Measurements from ENCODE around the gene VSX2.

Gene VSX2

DNA sequence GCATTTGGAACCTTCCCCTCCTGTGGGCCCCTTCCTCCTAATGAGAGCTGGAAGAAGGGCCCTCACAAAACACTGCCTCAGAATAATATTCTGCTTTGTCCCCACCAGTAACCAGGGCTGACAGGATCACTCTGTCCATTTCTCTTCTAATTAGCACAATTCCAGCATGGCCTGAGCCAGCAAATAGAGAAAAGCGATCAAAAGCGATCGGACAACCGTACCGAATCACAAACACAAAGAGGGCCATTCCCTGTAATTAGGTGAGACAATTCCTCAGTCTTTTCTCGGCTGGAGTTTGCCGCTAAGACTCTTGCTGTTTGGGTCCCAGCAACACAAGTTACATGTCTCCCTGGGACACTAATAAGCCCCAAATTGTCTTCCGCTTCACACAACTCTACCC, 35.6 kb upstream of the VSX2 start:
- H3K9me3 ChIP-seq (ENCODE audit: insufficient read depth, low read length), result no peaks in the 10 kb centered on the region
- no peak for DNase-seq (ENCODE audit: low read depth, low spot score)
- no peak for TF ChIP-seq YY1 (IDR thresholded peaks at IDR 0.05; ENCODE audit: insufficient read depth, insufficient read length)
- no peak for TF ChIP-seq ZNF274 (IDR thresholded peaks at IDR 0.05; ENCODE audit: low read depth, low read length)
- no peak for TF ChIP-seq SUZ12 (IDR thresholded peaks at IDR 0.05; ENCODE audit: extremely low read depth, insufficient read depth, insufficient read length)

DNA sequence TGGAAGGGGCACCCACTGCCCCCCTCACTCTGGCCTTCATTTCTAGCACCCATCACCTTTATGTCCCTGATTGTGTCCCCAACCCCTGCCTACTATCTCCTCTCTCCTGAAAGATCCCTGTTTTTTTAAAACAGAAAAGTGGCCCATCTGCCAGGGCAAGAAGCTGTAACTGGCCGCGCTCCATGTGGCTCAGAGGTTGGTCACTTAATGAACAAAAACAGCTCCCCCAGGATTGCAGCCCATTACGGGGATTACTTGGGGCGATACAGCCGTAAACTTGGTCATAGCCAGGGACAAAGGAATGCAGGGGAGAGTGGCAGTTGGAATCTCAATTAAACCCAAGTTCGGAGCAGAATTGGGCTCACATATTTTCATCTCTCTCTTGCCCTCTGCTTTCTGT, 34.8 kb upstream of the VSX2 start:
- no peak for TF ChIP-seq YY1 (IDR thresholded peaks at IDR 0.05; ENCODE audit: insufficient read depth, insufficient read length)
- no peak for TF ChIP-seq ZNF274 (IDR thresholded peaks at IDR 0.05; ENCODE audit: low read depth, low read length)
- no peak for TF ChIP-seq SUZ12 (IDR thresholded peaks at IDR 0.05; ENCODE audit: extremely low read depth, insufficient read depth, insufficient read length)
- Histone ChIP-seq H3K27me3 (ENCODE audit: insufficient read depth, insufficient read length) (no peaks in the 10 kb centered on the region), H3K9me3 (ENCODE audit: insufficient read depth, low read length) (no peaks in the 10 kb centered on the region), H3K4me3 (ENCODE audit: insufficient read length, low read depth) (no peak overlapping the region), H3K9ac (ENCODE audit: insufficient read length, low read depth) (no peak overlapping the region), H3K4me1 (ENCODE audit: insufficient read depth, insufficient read length) (no peaks in the 10 kb centered on the region), H3K36me3 (ENCODE audit: insufficient read depth, insufficient read length, low read length) (peaks cover 11% of the 10 kb centered on the region)
- no peak for DNase-seq (ENCODE audit: low read depth, low spot score)

More for the DNA sequence above, 35.6 kb upstream of the VSX2 start:
- Histone ChIP-seq H3K4me3 (ENCODE audit: insufficient read length, low read depth) (no peak overlapping the region), H3K9ac (ENCODE audit: insufficient read length, low read depth) (no peak overlapping the region), H3K36me3 (ENCODE audit: insufficient read depth, insufficient read length, low read length) (peaks cover 18% of the 10 kb centered on the region), H3K4me1 (ENCODE audit: insufficient read depth, insufficient read length) (no peaks in the 10 kb centered on the region), H3K27me3 (ENCODE audit: insufficient read depth, insufficient read length) (no peaks in the 10 kb centered on the region)

DNA sequence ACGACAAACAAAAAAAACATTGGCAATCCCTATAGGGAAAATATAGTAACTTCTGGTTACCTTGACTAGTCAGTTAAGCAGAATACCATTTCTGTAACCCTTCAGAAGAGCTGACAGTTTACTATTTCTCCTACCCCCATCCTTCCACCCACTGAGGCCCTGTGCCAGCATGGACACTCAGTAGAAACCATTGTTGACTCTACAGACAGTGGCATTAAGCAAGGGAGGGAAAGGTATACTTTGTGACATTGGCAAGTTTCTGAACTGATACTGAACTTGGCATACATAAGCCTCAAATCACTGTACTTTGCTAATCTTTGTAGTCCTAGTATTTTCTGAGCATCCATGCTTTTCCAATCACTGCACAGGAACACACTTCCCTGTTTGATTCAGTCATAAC, 33.4 kb upstream of the VSX2 start:
- no peak for TF ChIP-seq ZNF274 (IDR thresholded peaks at IDR 0.05; ENCODE audit: low read depth, low read length)
- TF ChIP-seq YY1 (IDR thresholded peaks at IDR 0.05; ENCODE audit: insufficient read depth, insufficient read length), result no peak
- no peak for TF ChIP-seq SUZ12 (IDR thresholded peaks at IDR 0.05; ENCODE audit: extremely low read depth, insufficient read depth, insufficient read length)

DNA sequence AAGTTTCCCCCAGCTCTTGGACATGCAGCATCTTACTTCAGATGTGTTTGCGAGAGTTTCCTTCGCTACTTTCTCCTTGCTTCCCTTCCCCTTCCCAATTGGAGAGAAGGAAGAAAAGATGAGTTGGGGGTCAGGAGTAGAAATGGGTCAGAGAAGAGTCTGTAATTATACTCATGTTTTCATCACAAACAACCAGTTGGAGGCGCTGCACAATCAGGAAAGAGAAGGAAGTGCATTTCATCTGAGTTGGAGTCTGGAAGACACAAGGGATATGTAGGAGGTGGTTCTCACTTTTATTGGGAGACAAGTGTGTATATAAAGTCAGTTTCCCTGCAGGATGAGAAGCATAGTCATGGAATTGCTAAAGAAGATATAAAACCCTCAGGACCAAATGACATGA, 31.3 kb upstream of the VSX2 start:
- H3K4me1 ChIP-seq (ENCODE audit: insufficient read depth, insufficient read length), result no peaks in the 10 kb centered on the region
- no peak overlapping the region for H3K9ac ChIP-seq (ENCODE audit: insufficient read length, low read depth)
- no peak for DNase-seq (ENCODE audit: low read depth, low spot score)
- H3K36me3 ChIP-seq (ENCODE audit: insufficient read depth, insufficient read length, low read length), result peaks cover 5% of the 10 kb centered on the region
- TF ChIP-seq YY1 (IDR thresholded peaks at IDR 0.05; ENCODE audit: insufficient read depth, insufficient read length), result no peak
- no peak for TF ChIP-seq ZNF274 (IDR thresholded peaks at IDR 0.05; ENCODE audit: low read depth, low read length)
- no peak for TF ChIP-seq SUZ12 (IDR thresholded peaks at IDR 0.05; ENCODE audit: extremely low read depth, insufficient read depth, insufficient read length)
- no peaks in the 10 kb centered on the region for H3K9me3 ChIP-seq (ENCODE audit: insufficient read depth, low read length)
- no peaks in the 10 kb centered on the region for H3K27me3 ChIP-seq (ENCODE audit: insufficient read depth, insufficient read length)
- H3K4me3 ChIP-seq (ENCODE audit: insufficient read length, low read depth), result no peak overlapping the region

More for the DNA sequence above, 33.4 kb upstream of the VSX2 start:
- Histone ChIP-seq H3K4me3 (ENCODE audit: insufficient read length, low read depth) (no peak overlapping the region), H3K9me3 (ENCODE audit: insufficient read depth, low read length) (no peaks in the 10 kb centered on the region), H3K9ac (ENCODE audit: insufficient read length, low read depth) (no peak overlapping the region), H3K27me3 (ENCODE audit: insufficient read depth, insufficient read length) (no peaks in the 10 kb centered on the region), H3K36me3 (ENCODE audit: insufficient read depth, insufficient read length, low read length) (peaks cover 5% of the 10 kb centered on the region), H3K4me1 (ENCODE audit: insufficient read depth, insufficient read length) (no peaks in the 10 kb centered on the region)
- DNase-seq (ENCODE audit: low read depth, low spot score), result no peak

DNA sequence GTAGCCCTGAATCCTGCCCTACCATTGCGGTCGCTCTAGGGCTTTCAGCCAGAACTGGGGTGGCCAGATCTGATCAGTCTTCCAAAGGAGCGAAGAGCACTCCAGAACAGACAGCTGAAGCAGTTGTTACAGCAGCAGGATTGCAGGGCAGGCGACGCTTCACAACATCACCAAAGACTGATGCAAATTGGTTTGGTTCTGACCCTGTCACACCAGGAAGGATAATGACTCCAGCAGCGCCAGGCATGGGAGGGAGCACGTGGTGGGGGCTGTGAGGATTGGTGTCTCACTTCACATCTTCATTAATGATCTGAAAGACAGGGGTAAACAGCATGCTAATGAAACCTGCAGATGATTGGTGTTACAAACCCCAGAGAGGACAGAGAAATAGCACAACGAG, 30.6 kb upstream of the VSX2 start:
- no peaks in the 10 kb centered on the region for H3K9me3 ChIP-seq (ENCODE audit: insufficient read depth, low read length)
- peaks cover under 1% of the 10 kb centered on the region for H3K36me3 ChIP-seq (ENCODE audit: insufficient read depth, insufficient read length, low read length)
- H3K4me1 ChIP-seq (ENCODE audit: insufficient read depth, insufficient read length), result peaks cover under 1% of the 10 kb centered on the region
- TF ChIP-seq SUZ12 (IDR thresholded peaks at IDR 0.05; ENCODE audit: extremely low read depth, insufficient read depth, insufficient read length) (no peak), YY1 (IDR thresholded peaks at IDR 0.05; ENCODE audit: insufficient read depth, insufficient read length) (no peak)
- H3K9ac ChIP-seq (ENCODE audit: insufficient read length, low read depth), result no peak overlapping the region
- no peak overlapping the region for H3K4me3 ChIP-seq (ENCODE audit: insufficient read length, low read depth)
- DNase-seq (ENCODE audit: low read depth, low spot score), result no peak
- H3K27me3 ChIP-seq (ENCODE audit: insufficient read depth, insufficient read length), result no peaks in the 10 kb centered on the region

DNA sequence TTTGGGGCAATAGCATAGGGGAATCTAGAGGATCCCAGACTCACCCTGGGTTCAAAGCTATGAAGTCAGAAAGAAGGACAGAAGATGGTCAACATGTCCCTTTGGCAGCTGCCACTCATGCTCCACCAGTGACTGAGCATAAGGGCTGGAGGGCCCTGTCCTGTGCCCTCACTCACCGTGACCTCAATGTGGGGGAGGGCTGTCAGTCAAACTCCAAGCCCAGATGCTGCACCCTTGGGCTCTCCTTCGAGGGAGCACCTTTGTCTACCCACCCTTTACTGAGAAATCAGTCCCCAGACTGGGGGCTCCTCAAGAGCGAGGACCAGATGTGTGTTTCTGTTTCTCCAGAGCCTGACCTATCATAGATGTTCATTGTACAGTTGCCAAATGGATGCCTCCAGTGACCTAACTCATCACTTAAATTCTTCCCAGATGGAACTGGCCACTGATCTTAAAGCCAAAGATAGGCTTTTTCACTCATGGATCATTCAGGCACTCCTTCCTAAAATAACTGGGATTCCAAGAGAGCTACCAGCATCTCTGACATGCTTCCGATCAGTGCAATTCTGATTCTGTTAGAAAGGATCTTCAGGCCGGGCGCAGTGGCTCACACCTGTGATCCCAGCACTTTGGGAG, 27.2 kb upstream of the VSX2 start:
- TF ChIP-seq ZNF274 (IDR thresholded peaks at IDR 0.05; ENCODE audit: low read depth, low read length), result no peak
- no peak for TF ChIP-seq YY1 (IDR thresholded peaks at IDR 0.05; ENCODE audit: insufficient read depth, insufficient read length)
- TF ChIP-seq SUZ12 (IDR thresholded peaks at IDR 0.05; ENCODE audit: extremely low read depth, insufficient read depth, insufficient read length), result no peak
- H3K9ac ChIP-seq (ENCODE audit: insufficient read length, low read depth), result no peak overlapping the region
- H3K27me3 ChIP-seq (ENCODE audit: insufficient read depth, insufficient read length), result peaks cover 5% of the 10 kb centered on the region
- no peak for DNase-seq (ENCODE audit: low read depth, low spot score)
- no peaks in the 10 kb centered on the region for H3K9me3 ChIP-seq (ENCODE audit: insufficient read depth, low read length)
- peaks cover 3% of the 10 kb centered on the region for H3K4me1 ChIP-seq (ENCODE audit: insufficient read depth, insufficient read length)
- no peaks in the 10 kb centered on the region for H3K36me3 ChIP-seq (ENCODE audit: insufficient read depth, insufficient read length, low read length)
- H3K4me3 ChIP-seq (ENCODE audit: insufficient read length, low read depth), result no peak overlapping the region

DNA sequence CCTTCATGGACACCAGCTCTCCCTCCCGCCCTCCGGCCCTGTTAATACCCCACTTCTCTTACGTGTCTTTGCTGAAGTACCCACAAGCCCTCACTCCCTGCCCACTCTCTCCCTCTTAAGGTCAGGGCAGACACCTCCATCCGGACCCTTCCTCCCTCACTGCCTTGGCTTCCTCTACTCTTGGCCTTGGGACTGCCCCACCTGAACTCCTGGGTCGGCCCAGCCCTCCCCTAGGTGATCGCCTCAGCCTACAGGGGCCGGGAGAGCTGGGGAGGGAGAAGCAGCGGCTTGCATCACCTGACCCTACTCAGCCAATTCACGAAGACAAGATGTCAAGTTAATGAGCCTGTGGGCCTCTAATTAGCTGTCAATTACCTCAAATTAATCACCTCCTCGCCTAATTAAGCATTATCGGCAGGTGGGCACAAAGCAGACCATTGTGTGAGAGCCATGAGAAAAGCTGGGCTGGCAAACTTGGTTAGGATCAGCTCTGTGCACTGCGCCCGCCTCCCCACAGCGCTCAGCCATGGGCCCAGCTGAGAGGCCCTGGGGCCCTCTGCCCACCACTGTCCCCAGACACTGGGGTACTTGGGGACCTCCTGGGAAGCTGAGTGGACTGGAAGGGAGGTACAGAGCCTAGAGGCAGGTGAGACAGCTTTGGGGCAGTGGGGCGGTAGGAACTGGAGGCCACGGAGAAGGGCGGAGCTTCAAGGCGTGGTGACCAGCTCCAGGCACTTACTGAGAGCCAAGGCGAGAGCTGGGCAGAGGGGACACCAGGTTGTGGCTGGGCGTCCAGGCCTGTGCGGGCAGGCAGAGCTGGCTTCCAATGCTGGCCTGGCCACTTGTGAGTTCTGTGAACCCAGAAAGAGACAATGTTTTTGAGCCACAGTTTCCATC, 25.1 kb upstream of the VSX2 start:
- Histone ChIP-seq H3K9ac (ENCODE audit: insufficient read length, low read depth) (no peak overlapping the region), H3K4me3 (ENCODE audit: insufficient read length, low read depth) (no peak overlapping the region), H3K9me3 (ENCODE audit: insufficient read depth, low read length) (no peaks in the 10 kb centered on the region), H3K36me3 (ENCODE audit: insufficient read depth, insufficient read length, low read length) (no peaks in the 10 kb centered on the region), H3K4me1 (ENCODE audit: insufficient read depth, insufficient read length) (peaks cover 6% of the 10 kb centered on the region), H3K27me3 (ENCODE audit: insufficient read depth, insufficient read length) (peaks cover 26% of the 10 kb centered on the region)
- DNase-seq (ENCODE audit: low read depth, low spot score), result no peak
- no peak for TF ChIP-seq SUZ12 (IDR thresholded peaks at IDR 0.05; ENCODE audit: extremely low read depth, insufficient read depth, insufficient read length)
- no peak for TF ChIP-seq ZNF274 (IDR thresholded peaks at IDR 0.05; ENCODE audit: low read depth, low read length)
- no peak for TF ChIP-seq YY1 (IDR thresholded peaks at IDR 0.05; ENCODE audit: insufficient read depth, insufficient read length)
